GM06990 (cell line): ENCODE data around the gene KSR1.

Source experiments
- DNase-seq: peaks from one replicate; pipeline ENCODE4 v3.0.0-alpha.2; 2011; ENCODE audit not compliant: insufficient read length; ENCODE audit errors: extremely low read depth
- H3K27me3 ChIP-seq: replicated peaks from 2 replicates; pipeline ENCODE4 v1.6.0; 2011; ENCODE audit warnings: low read length; ENCODE audit not compliant: control insufficient read depth, insufficient read depth
- H3K36me3 ChIP-seq: 2 replicates; pipeline ENCODE4 v1.5.1; 2011; ENCODE audit warnings: low read length; ENCODE audit not compliant: control insufficient read depth, insufficient read depth
- H3K4me3 ChIP-seq: replicated peaks from 2 replicates; pipeline ENCODE4 v1.5.1; 2011; ENCODE audit warnings: low read depth, mild to moderate bottlenecking, control low read depth, low read length
- TF ChIP-seq, protein P1 (sequence below): IDR thresholded peaks from 2 replicates; pipeline ENCODE4 v1.5.1; 2011; ENCODE audit warnings: low read length, control low read depth, mild to moderate bottlenecking, inconsistent platforms; ENCODE audit not compliant: insufficient read depth, poor library complexity, severe bottlenecking

KSR1 gene

DNA sequence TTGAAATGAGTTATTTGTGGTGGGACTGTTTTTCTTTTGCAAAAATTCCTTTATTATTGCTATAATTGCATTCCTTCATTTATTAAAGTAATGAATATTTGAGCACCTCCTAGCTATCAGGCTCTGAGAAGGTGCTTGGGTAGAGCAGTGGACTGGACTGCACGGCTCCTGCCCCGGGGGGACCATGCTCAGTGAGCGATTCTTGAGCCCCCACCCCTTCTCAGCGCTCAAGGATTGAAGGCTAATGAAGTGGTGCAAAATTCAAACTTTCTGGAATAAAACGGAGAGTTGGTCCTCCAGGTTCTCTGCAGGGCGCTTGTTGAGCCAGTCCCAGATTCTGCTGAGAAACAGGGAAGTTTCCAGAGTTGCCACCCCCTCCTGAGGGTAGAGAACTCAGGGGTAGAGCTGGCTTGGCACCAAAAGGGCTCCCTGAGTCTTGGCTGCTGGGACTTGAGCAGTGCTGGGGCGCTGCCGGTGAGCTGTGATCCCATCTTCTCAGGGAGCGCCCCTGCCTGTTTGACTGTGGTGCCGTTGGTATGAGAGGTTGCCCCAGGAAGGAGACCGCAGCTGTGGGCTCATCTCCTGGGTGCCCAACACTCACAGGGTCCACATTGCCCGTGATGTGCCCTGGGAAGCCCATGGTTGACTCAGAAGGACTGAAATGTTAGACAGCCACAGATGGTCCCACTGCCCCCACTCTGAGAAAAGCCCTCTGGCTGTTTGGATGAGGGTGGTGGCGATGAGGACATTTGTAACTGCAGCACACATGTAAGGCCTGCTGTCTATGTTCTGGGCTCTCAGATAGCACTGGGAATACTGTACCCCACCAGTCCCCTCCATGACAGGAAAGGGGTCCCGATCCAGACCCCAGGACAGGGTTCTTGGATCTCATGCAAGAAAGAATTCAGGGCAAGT lies 20.0 kb downstream of the KSR1 start:
- H3K36me3 ChIP-seq = no peaks in the 10 kb centered on the region
- no peak for DNase-seq

DNA sequence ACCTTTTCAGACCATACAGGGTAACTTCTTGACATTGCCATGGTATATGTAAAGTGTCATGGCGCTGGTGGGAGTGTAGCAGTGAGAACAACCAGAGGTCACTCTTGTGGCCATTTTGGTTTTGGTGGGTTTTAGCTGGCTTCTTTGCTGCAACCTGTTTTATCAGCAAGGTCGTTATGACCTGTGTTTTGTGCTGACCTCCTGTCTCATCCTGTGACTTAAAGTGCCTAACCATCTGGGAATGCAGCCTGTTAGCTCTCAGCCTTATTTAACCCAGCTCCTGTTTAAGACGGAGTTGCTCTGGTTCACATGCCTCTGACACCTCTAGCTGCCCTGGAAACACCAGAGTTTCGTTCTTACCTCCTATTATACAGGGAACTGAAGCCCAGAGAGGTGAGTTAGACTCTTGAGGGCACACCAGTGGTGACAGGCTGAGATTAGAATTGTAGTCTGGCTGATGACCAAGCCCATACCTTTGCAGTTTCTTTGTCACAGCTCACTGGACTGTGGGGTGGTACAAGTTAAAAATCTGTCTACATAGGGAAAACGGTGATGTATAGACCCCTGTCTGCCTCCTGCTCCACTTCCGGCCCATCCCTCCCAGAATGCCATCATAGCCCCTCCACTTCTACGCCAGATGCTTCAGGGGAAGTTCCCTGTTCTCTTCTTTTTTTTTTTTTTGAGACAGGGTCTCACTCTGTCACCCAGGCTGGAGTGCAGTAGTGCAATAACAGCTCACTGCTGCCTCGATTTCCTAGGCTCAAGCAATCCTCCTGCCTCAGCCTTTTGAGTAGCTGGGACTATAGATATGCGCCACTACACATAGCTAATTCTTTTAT lies 21.0 kb downstream of the KSR1 start:
- TF ChIP-seq, protein P1, sequence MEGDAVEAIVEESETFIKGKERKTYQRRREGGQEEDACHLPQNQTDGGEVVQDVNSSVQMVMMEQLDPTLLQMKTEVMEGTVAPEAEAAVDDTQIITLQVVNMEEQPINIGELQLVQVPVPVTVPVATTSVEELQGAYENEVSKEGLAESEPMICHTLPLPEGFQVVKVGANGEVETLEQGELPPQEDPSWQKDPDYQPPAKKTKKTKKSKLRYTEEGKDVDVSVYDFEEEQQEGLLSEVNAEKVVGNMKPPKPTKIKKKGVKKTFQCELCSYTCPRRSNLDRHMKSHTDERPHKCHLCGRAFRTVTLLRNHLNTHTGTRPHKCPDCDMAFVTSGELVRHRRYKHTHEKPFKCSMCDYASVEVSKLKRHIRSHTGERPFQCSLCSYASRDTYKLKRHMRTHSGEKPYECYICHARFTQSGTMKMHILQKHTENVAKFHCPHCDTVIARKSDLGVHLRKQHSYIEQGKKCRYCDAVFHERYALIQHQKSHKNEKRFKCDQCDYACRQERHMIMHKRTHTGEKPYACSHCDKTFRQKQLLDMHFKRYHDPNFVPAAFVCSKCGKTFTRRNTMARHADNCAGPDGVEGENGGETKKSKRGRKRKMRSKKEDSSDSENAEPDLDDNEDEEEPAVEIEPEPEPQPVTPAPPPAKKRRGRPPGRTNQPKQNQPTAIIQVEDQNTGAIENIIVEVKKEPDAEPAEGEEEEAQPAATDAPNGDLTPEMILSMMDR = no peak
- DNase-seq = no peak
- Histone ChIP-seq H3K27me3 (no peaks in the 10 kb centered on the region), H3K4me3 (no peak overlapping the region), H3K36me3 (no peaks in the 10 kb centered on the region)

More for the DNA sequence above, 20.0 kb downstream of the KSR1 start:
- Histone ChIP-seq H3K4me3 (no peak overlapping the region), H3K27me3 (no peaks in the 10 kb centered on the region)
- TF ChIP-seq, protein P1 = no peak

DNA sequence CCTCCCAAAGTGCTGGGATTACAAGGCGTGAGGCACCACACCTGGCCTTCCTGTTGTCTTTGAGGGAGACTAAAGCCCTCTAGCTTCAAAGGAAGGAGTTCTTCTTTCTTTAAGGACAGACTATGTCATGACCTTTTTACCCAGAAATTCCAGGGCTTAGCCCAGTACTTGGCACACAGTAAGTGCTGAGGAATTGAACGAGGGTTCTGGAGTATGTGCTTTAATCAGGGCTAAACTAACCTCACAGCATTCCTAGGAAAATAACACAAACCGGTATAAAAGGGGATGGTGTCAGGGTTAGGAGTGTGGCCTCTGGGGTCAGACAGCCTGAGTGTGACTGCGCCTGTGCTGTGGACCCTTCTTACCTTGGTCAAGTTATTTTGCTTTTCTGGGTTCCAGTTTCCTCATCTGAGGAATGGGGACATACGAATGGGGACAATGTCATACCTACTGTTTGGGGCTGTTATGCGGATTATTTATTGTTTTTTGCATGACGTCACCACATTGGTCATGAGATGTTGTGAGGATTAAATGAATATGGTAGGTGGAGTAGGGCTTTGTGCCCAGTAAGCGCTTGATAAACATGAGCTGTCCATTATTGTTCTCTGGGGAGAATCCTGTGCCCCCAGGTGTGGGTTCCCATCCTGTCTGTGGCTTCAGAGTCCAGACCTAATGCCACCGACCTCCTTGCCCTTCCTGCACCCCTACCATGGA lies 21.9 kb downstream of the KSR1 start:
- TF ChIP-seq, protein P1 = no peak
- DNase-seq = no peak

DNA sequence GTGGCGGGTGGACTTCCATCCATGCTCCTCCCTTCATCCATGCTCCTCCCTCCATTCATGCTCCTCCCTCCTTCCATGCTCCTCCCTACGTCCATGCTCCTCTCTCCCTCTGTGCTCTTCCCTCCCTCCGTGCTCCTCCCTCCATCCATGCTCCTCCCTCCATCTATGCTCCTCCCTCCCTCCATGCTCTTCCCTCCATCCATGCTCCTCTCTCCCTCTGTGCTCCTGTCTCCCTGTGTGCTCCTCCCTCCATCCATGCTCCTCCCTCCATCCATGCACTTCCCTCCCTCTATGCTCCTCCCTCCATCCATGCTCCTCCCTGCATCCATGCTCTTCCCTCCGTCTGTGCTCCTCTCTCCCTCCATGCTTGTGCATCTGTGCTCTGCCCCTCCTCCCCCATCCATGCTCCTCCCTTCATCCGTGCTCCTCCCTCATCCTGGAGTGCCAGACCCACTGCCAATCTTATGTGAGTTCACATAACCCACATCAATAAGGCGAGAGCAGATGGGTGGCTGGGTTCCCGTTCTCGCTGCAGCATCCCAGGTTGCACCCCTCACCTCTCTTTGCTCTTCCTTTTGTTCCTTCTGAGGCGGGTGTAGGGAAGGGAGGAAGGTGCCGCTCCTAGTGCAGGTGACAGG lies 22.8 kb downstream of the KSR1 start:
- no peak for DNase-seq
- H3K27me3 ChIP-seq = no peaks in the 10 kb centered on the region
- TF ChIP-seq, protein P1 = no peak
- no peak overlapping the region for H3K4me3 ChIP-seq
- H3K36me3 ChIP-seq = no peaks in the 10 kb centered on the region; the same call in 1 of the 2 replicates

More for the DNA sequence above, 21.9 kb downstream of the KSR1 start:
- Histone ChIP-seq H3K36me3 (no peaks in the 10 kb centered on the region), H3K27me3 (no peaks in the 10 kb centered on the region), H3K4me3 (no peak overlapping the region)

DNA sequence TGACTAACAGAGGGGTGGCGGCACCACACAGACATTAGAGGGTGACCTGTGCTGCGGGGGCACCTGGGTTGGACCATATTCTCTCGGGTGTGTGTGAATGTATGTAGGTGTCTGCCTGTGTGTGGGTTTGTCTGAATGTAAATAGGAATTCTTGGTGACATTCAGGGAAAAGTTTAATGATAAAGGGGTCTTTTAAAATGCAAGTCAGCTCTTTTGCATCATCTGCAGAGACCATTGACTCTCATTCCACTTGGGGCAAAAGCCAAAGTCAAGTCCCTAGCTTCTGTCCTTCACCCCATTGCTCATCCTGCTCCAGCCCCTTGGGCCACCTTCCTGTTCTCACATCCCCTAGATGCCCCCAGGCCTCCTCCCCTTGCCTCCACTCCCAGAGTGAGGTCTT lies 23.6 kb downstream of the KSR1 start:
- H3K4me3 ChIP-seq = no peak overlapping the region
- TF ChIP-seq, protein P1 = no peak

More for the DNA sequence above, 23.6 kb downstream of the KSR1 start:
- DNase-seq = no peak
- no peaks in the 10 kb centered on the region; the same call in 1 of the 2 replicates for H3K36me3 ChIP-seq
- no peaks in the 10 kb centered on the region for H3K27me3 ChIP-seq
